H1 (cell line): ENCODE measurements around the gene RPS21. TPM values are rescaled to one million over a fixed set of nuclear protein-coding genes. Genes with fewer than 3 reads are reported as not detected.

Experiments
- ATF2 ChIP-seq: IDR thresholded peaks from 2 replicates; pipeline ENCODE4 v1.6.1; 2012; ENCODE audit warnings: low read length, inconsistent platforms
- BACH1 ChIP-seq: IDR thresholded peaks from 2 replicates; pipeline ENCODE4 v1.6.1; 2012; ENCODE audit warnings: low read length, improper control_type of control experiment
- CBX8 ChIP-seq: fragments of 300-800, 300-1000 bp; sonication (generic); IDR thresholded peaks from 2 replicates; pipeline ENCODE4 v1.7.1; 2016; ENCODE audit warnings: low read depth, low read length, borderline replicate concordance
- CEBPB ChIP-seq: IDR thresholded peaks from 2 replicates; pipeline ENCODE4 v1.6.1; 2012; ENCODE audit warnings: low read depth, low read length
- CREB1 ChIP-seq: IDR thresholded peaks from 2 replicates; pipeline ENCODE4 v1.6.1; 2012; ENCODE audit warnings: inconsistent platforms
- HDAC6 ChIP-seq: IDR thresholded peaks from one replicate; pipeline ENCODE4 v1.7.1; 2012; ENCODE audit warnings: low read depth, mild to moderate bottlenecking, inconsistent platforms, low read length, moderate library complexity
- JUND ChIP-seq: IDR thresholded peaks from 2 replicates; pipeline ENCODE4 v1.6.1; 2011; ENCODE audit warnings: mild to moderate bottlenecking, improper control_type of control experiment, low read length
- KDM1A ChIP-seq: fragments of 200-600, 300-600 bp; sonication (generic); IDR thresholded peaks from 2 replicates; pipeline ENCODE4 v1.7.1; 2016; ENCODE audit warnings: mild to moderate bottlenecking, low read length, borderline replicate concordance
- KDM4A ChIP-seq: IDR thresholded peaks from one replicate; pipeline ENCODE4 v1.7.1; 2012; ENCODE audit warnings: low read depth, mild to moderate bottlenecking, moderate library complexity, low read length, inconsistent platforms; ENCODE audit not compliant: severe bottlenecking
- MAFK ChIP-seq: IDR thresholded peaks from 2 replicates; pipeline ENCODE4 v1.6.1; 2012; ENCODE audit warnings: low read depth, mild to moderate bottlenecking, improper control_type of control experiment, low read length
- NANOG ChIP-seq: IDR thresholded peaks from 2 replicates; pipeline ENCODE4 v1.6.1; 2011; ENCODE audit warnings: low read length, low read depth, mild to moderate bottlenecking, inconsistent platforms; ENCODE audit not compliant: insufficient read depth, poor library complexity, severe bottlenecking
- POLR2A ChIP-seq, 2 experiments: IDR thresholded peaks; 1 replicate in 1 of 2; 2 replicates in 1 of 2; pipeline ENCODE4 v1.6.1; 2011; ENCODE audit warnings: low read depth in 2 of 2, low read length in 2 of 2, mild to moderate bottlenecking in 2 of 2; ENCODE audit errors: control extremely low read depth in 1 of 2
- RAD21 ChIP-seq, 2 experiments: IDR thresholded peaks in 1 of 2; conservative IDR thresholded peaks in 1 of 2; 2 replicates each; pipeline ENCODE4 v1.6.1; 2011; ENCODE audit warnings: low read depth in 2 of 2, low read length in 2 of 2, improper control_type of control experiment in 1 of 2, inconsistent platforms in 1 of 2, mild to moderate bottlenecking in 1 of 2, moderate library complexity in 1 of 2
- SAP30 ChIP-seq: fragments of 300-600 bp; sonication (generic); IDR thresholded peaks from 2 replicates; pipeline ENCODE4 v1.7.1; 2012; ENCODE audit warnings: low read length, moderate library complexity, mild to moderate bottlenecking, inconsistent platforms; ENCODE audit not compliant: insufficient read depth, insufficient replicate concordance
- SIRT6 ChIP-seq: IDR thresholded peaks from one replicate; pipeline ENCODE4 v1.7.1; 2012; ENCODE audit warnings: low read length, inconsistent platforms
- SP1 ChIP-seq: IDR thresholded peaks from 2 replicates; pipeline ENCODE4 v1.6.1; 2011; ENCODE audit warnings: low read depth, low read length
- TAF7 ChIP-seq: optimal IDR thresholded peaks from 2 replicates; pipeline ENCODE3; 2011; ENCODE audit warnings: low read depth, mild to moderate bottlenecking, inconsistent platforms, low read length, moderate library complexity, borderline replicate concordance
- YY1 ChIP-seq: IDR thresholded peaks from 2 replicates; pipeline ENCODE4 v1.6.1; 2011; ENCODE audit warnings: low read depth, mild to moderate bottlenecking, low read length
- polyA plus RNA-seq, 7 experiments: library from polyadenylated mRNA; depleted of rRNA in 3 of 7; stranded (reverse) in 5 of 7; unstranded in 2 of 7; fragments of >200 nt in 5 of 7; fragments of 200-250 nt in 2 of 7; gene quantifications; 1 replicate in 5 of 7; 2 replicates in 1 of 7; 4 replicates in 1 of 7; pipeline versions ENCODE4 v1.2.1 to v1.2.3, GENCODE V29; 2011 to 2013; ENCODE audit warnings: missing spikeins in 2 of 7, mixed read lengths in 2 of 7
- total RNA-seq: library from RNA; stranded (reverse); fragmentation: NEBNext Ultra II Directional; extraction: Animal tissue kit (Norgen Biotek cat#: 25700); gene quantifications from 2 replicates; pipeline ENCODE4 v1.2.1, GENCODE V29; 2021
- TF ChIP-seq, protein P1 (sequence below), 3 experiments: IDR thresholded peaks; 1 replicate in 2 of 3; 2 replicates in 1 of 3; pipeline versions ENCODE4 v1.5.1 to v1.6.1; 2011; ENCODE audit warnings: low read length in 3 of 3, mild to moderate bottlenecking in 3 of 3, inconsistent platforms in 2 of 3, low read depth in 1 of 3, moderate library complexity in 1 of 3; ENCODE audit not compliant: insufficient read depth in 1 of 3; ENCODE audit errors: control extremely low read depth in 1 of 3

Gene RPS21
- total and polyA plus RNA-seq, 2 of the 8 experiments (the other 6 are each of a cell fraction or from before 2014, with no cell fraction given), result 1,787 to 7,219 TPM

DNA sequence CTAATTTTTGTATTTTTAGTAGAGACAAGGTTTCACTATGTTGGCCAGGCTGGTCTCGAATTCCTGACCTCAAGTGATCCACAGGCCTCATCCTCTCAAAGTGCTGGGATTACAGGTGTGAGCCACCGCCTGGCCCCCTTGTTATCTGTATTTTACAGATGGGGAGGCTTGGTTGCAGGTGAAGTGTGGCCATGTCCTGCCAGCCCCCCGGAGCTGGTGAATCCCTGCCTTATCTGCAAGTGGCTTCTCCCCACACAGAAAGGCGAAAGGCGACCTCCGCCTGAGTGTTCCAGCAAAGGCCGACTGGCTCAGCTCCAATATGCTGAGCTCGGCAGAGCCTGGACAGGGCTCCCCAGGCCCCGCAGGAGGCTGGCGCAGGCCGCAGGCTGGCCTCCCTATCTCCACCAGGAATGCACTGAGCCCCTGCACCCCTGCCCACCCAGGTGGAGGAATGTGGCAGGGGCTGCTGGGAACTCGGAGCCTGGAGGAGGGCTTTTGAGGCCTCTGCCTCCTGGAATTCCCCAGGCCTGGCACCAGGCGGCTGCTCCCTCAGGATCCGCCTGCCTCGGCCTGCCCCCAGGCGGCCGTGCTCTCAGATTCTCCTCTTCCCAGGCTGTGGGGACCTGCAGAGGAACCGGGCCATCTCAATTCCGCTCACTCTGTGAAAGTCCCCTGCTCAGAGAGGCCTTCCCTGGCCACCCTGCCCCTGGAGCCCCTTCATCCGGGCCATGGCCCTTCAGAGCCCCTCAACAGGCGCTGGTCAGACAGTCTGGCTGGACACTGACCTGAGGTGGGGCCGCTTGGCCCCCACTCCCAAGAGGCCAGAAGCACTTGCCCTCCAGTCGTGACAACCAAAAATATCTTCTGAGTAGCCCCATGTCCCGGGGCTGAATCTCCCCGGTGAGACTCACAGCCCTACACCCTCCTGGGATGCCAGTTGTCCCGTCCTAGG is 10.5 kb upstream of the RPS21 start (continued):
- no peak for TF ChIP-seq KDM1A
- peak; percentile 53 for TF ChIP-seq TAF7
- TF ChIP-seq YY1, result peak; percentile 57; the same call in 1 of the 2 replicates
- no peak for TF ChIP-seq NANOG
- TF ChIP-seq HDAC6, result no peak
- no peak for TF ChIP-seq SAP30
- no peak for TF ChIP-seq CREB1
- TF ChIP-seq BACH1, result 0 out of 2 replicates have a peak, but pooled peaks have one; percentile 12
- TF ChIP-seq RAD21 (IDR thresholded peaks at IDR 0.05 in 1 of 2, conservative IDR thresholded peaks at IDR 0.05 in 1 of 2; ENCODE audit: low read depth in 2 of 2, low read length in 2 of 2), result peak; percentile 68 to 77
- no peak for TF ChIP-seq SIRT6
- peak; percentile 10; the same call in 1 of the 2 replicates for TF ChIP-seq JUND
- TF ChIP-seq ATF2, result peak; percentile 37; the same call in 1 of the 2 replicates
- TF ChIP-seq KDM4A, result no peak
- TF ChIP-seq POLR2A (IDR thresholded peaks at IDR 0.05; ENCODE audit: control extremely low read depth in 1 of 2, low read depth in 2 of 2, low read length in 2 of 2), result peak in 1 of 2 experiments; percentile 73; a peak in 2 of 3 replicates
- no peak for TF ChIP-seq CEBPB
- TF ChIP-seq, protein P1, sequence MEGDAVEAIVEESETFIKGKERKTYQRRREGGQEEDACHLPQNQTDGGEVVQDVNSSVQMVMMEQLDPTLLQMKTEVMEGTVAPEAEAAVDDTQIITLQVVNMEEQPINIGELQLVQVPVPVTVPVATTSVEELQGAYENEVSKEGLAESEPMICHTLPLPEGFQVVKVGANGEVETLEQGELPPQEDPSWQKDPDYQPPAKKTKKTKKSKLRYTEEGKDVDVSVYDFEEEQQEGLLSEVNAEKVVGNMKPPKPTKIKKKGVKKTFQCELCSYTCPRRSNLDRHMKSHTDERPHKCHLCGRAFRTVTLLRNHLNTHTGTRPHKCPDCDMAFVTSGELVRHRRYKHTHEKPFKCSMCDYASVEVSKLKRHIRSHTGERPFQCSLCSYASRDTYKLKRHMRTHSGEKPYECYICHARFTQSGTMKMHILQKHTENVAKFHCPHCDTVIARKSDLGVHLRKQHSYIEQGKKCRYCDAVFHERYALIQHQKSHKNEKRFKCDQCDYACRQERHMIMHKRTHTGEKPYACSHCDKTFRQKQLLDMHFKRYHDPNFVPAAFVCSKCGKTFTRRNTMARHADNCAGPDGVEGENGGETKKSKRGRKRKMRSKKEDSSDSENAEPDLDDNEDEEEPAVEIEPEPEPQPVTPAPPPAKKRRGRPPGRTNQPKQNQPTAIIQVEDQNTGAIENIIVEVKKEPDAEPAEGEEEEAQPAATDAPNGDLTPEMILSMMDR (IDR thresholded peaks at IDR 0.05; ENCODE audit: control extremely low read depth in 1 of 3, insufficient read depth in 1 of 3, low read depth in 1 of 3, low read length in 3 of 3), result peak; percentile 59 to 97 (median 79)
- TF ChIP-seq MAFK, result peak; percentile 67; the same call in 1 of the 2 replicates
- TF ChIP-seq SP1, result peak; percentile 69
- no peak for TF ChIP-seq CBX8
